ENCODE data around the gene GLRX3. TPM values are rescaled to one million over a fixed set of nuclear protein-coding genes. Genes with fewer than 3 reads are reported as not detected.

GLRX3 gene
- total and polyA plus RNA-seq, 4 donors, result 37.6 to 71.1 (median 57.5) TPM

GRCh38 chr10:130195746-130196294 lies 59.6 kb downstream of the GLRX3 start:
- DNase-seq (no peak), ATAC-seq (ENCODE audit: insufficient read depth, low FRiP score) (no peak)
- H3K4me1 ChIP-seq (ENCODE audit: control insufficient read depth in 5 of 5, insufficient read depth in 5 of 5, low read length in 5 of 5), result peaks cover 0 to under 1% (median 0%) of the 10 kb centered on the region in 5 donors
- no peak for TF ChIP-seq CTCF (IDR thresholded peaks at IDR 0.05; ENCODE audit: control extremely low read depth, extremely low read depth)
- H3K36me3 ChIP-seq (ENCODE audit: control insufficient read depth in 4 of 4, insufficient read depth in 4 of 4, low read length in 4 of 4), result no peaks in the 10 kb centered on the region
- H3K27me3 ChIP-seq (ENCODE audit: control insufficient read depth in 3 of 3, insufficient read depth in 3 of 3, low read length in 2 of 3), result no peaks in the 10 kb centered on the region
- peaks cover 0 to 2% (median 0%) of the 10 kb centered on the region in 4 donors for H3K9me3 ChIP-seq (ENCODE audit: control insufficient read depth in 4 of 4, insufficient read depth in 3 of 4, low read length in 3 of 4)
- H3K27ac ChIP-seq (ENCODE audit: low read depth in 1 of 2, low read length in 1 of 2), result no peak overlapping the region
- no peak overlapping the region for H3K4me3 ChIP-seq
- H3K9ac ChIP-seq (ENCODE audit: insufficient read depth in 1 of 2, low read length in 2 of 2), result no peak overlapping the region
- WGBS, 2 donors, result 78 to 81% methylated on average over 10 of the region's 10 CpGs

- ATAC-seq (ENCODE audit: insufficient read depth, low FRiP score) (no peak), DNase-seq (no peak)
- 93 to 95% methylated on average over 15 of the region's 15 CpGs for WGBS, 2 donors
- H3K9ac ChIP-seq (ENCODE audit: insufficient read depth in 1 of 2, low read length in 2 of 2), result no peak overlapping the region
- H3K4me1 ChIP-seq (ENCODE audit: control insufficient read depth in 5 of 5, insufficient read depth in 5 of 5, low read length in 5 of 5), result no peaks in the 10 kb centered on the region
- H3K36me3 ChIP-seq (ENCODE audit: control insufficient read depth in 4 of 4, insufficient read depth in 4 of 4, low read length in 4 of 4), result no peaks in the 10 kb centered on the region
- H3K9me3 ChIP-seq (ENCODE audit: control insufficient read depth in 4 of 4, insufficient read depth in 3 of 4, low read length in 3 of 4), result no peaks in the 10 kb centered on the region
- H3K27ac ChIP-seq (ENCODE audit: low read depth in 1 of 2, low read length in 1 of 2), result no peak overlapping the region
- no peaks in the 10 kb centered on the region for H3K27me3 ChIP-seq (ENCODE audit: control insufficient read depth in 3 of 3, insufficient read depth in 3 of 3, low read length in 2 of 3)
- no peak overlapping the region for H3K4me3 ChIP-seq
- TF ChIP-seq CTCF (IDR thresholded peaks at IDR 0.05; ENCODE audit: control extremely low read depth, extremely low read depth), result no peak
These were observed 60.6 kb downstream of the GLRX3 start for GRCh38 chr10:130196511-130197487.

- WGBS, 2 donors, result 87 to 90% methylated on average over 6 of the region's 6 CpGs
- no peak overlapping the region for H3K4me3 ChIP-seq
- DNase-seq (no peak), ATAC-seq (ENCODE audit: insufficient read depth, low FRiP score) (no peak)
- no peaks in the 10 kb centered on the region for H3K4me1 ChIP-seq (ENCODE audit: control insufficient read depth in 5 of 5, insufficient read depth in 5 of 5, low read length in 5 of 5)
- no peak overlapping the region for H3K27ac ChIP-seq (ENCODE audit: low read depth in 1 of 2, low read length in 1 of 2)
- H3K9ac ChIP-seq (ENCODE audit: insufficient read depth in 1 of 2, low read length in 2 of 2), result no peak overlapping the region
- H3K27me3 ChIP-seq (ENCODE audit: control insufficient read depth in 3 of 3, insufficient read depth in 3 of 3, low read length in 2 of 3), result no peaks in the 10 kb centered on the region
- H3K36me3 ChIP-seq (ENCODE audit: control insufficient read depth in 4 of 4, insufficient read depth in 4 of 4, low read length in 4 of 4), result no peaks in the 10 kb centered on the region
- TF ChIP-seq CTCF (IDR thresholded peaks at IDR 0.05; ENCODE audit: control extremely low read depth, extremely low read depth), result no peak
- H3K9me3 ChIP-seq (ENCODE audit: control insufficient read depth in 4 of 4, insufficient read depth in 3 of 4, low read length in 3 of 4), result no peaks in the 10 kb centered on the region
These were observed 62.5 kb downstream of the GLRX3 start for GRCh38 chr10:130198651-130199050.

Measured in lung (tissue), 12 donors.